Upper lobe of right lung (tissue), 1 donor: Measurements from ENCODE around the gene MYH15. TPM values are rescaled to one million over a fixed set of nuclear protein-coding genes. Genes with fewer than 3 reads are reported as not detected.

Experiments
- ATAC-seq: fragments of 200-7000 bp; cut with Tn5 transposase; one replicate; pipeline ENCODE4 v1.9.1; 2020; ENCODE audit warnings: mild to moderate bottlenecking, moderate library complexity
- DNase-seq: peaks from one replicate; pipeline ENCODE4 v3.0.0-alpha.2; 2020
- H3K27ac ChIP-seq: fragments of 200-600 bp; one replicate; pipeline ENCODE4 v1.8.0; 2022
- H3K27me3 ChIP-seq: fragments of 200-600 bp; one replicate; pipeline ENCODE4 v1.8.0; 2022; ENCODE audit warnings: mild to moderate bottlenecking
- H3K36me3 ChIP-seq: fragments of 200-600 bp; one replicate; pipeline ENCODE4 v1.8.0; 2022
- H3K4me1 ChIP-seq: fragments of 200-600 bp; one replicate; pipeline ENCODE4 v1.8.0; 2022
- H3K4me3 ChIP-seq: fragments of 200-600 bp; one replicate; pipeline ENCODE4 v1.8.0; 2022; ENCODE audit warnings: mild to moderate bottlenecking
- H3K9me3 ChIP-seq: fragments of 200-600 bp; one replicate; pipeline ENCODE4 v1.8.0; 2022
- CTCF ChIP-seq: fragments of 200-600 bp; IDR thresholded peaks from one replicate; pipeline ENCODE4 v1.8.0; 2022; ENCODE audit warnings: antibody characterized with exemption
- intact Hi-C: fragments of 100-400 bp; cut with DNase I; formaldehyde crosslinking; loops from one replicate; pipeline ENCODE4 v1.11.0; 2022
- total RNA-seq: library from RNA; stranded (reverse); fragmentation: NEBNext Ultra II Directional; extraction: Animal tissue kit (Norgen Biotek cat#: 25700); gene quantifications from one replicate; pipeline ENCODE4 v1.2.1, GENCODE V29; 2021
- donor health status: DM: no; HTN: yes; CAD: no; lungs with severe emphysema.

MYH15 gene
- total RNA-seq, 1 donor from 2014 or later, result 0.90 TPM

- intact Hi-C loops, result no loop called here
- ATAC-seq (no peak), DNase-seq (no peak)
- H3K4me3 ChIP-seq, result no peak overlapping the region
- no peaks in the 10 kb centered on the region for H3K27me3 ChIP-seq
- H3K27ac ChIP-seq, result no peak overlapping the region
- H3K9me3 ChIP-seq, result no peaks in the 10 kb centered on the region
- H3K4me1 ChIP-seq, result no peaks in the 10 kb centered on the region
- TF ChIP-seq CTCF, result no peak
- H3K36me3 ChIP-seq, result no peaks in the 10 kb centered on the region
Measured at GRCh38 chr3:108333961-108334360, 176.4 kb downstream of the MYH15 start.

GRCh38 chr3:108331792-108332191 is 178.6 kb downstream of the MYH15 start:
- DNase-seq (no peak), ATAC-seq (no peak)
- H3K27ac ChIP-seq, result no peak overlapping the region
- TF ChIP-seq CTCF, result no peak
- H3K4me3 ChIP-seq, result no peak overlapping the region
- H3K36me3 ChIP-seq, result no peaks in the 10 kb centered on the region
- H3K9me3 ChIP-seq, result no peaks in the 10 kb centered on the region
- H3K27me3 ChIP-seq, result no peaks in the 10 kb centered on the region
- intact Hi-C loops, result no loop called here
- no peaks in the 10 kb centered on the region for H3K4me1 ChIP-seq

Other genes starting within 250 kb of the MYH15 start
- 0.26 TPM for gene HHLA2, start 214.0 kb downstream of the MYH15 start, total RNA-seq
- 1.9 TPM for gene CIP2A, start 78.8 kb upstream of the MYH15 start, total RNA-seq
- gene DZIP3, start 79.1 kb upstream of the MYH15 start, total RNA-seq, result 8.9 TPM
- gene RETNLB, start 246.8 kb upstream of the MYH15 start, total RNA-seq, result not detected